HG03095 (cell line): Measurements from ENCODE around the gene OBSCN.
"Not testable (repeated sequence)": the region's sequence is repeated elsewhere in the genome, so short reads cannot be mapped to it uniquely, and the experiment has no call there.

Source experiments
- ATAC-seq: cut with Tn5 transposase; IDR thresholded peaks from one replicate; pipeline ENCODE4 v1.9.1; 2021; ENCODE audit warnings: moderate library complexity; ENCODE audit not compliant: unreplicated experiment

Gene OBSCN

DNA sequence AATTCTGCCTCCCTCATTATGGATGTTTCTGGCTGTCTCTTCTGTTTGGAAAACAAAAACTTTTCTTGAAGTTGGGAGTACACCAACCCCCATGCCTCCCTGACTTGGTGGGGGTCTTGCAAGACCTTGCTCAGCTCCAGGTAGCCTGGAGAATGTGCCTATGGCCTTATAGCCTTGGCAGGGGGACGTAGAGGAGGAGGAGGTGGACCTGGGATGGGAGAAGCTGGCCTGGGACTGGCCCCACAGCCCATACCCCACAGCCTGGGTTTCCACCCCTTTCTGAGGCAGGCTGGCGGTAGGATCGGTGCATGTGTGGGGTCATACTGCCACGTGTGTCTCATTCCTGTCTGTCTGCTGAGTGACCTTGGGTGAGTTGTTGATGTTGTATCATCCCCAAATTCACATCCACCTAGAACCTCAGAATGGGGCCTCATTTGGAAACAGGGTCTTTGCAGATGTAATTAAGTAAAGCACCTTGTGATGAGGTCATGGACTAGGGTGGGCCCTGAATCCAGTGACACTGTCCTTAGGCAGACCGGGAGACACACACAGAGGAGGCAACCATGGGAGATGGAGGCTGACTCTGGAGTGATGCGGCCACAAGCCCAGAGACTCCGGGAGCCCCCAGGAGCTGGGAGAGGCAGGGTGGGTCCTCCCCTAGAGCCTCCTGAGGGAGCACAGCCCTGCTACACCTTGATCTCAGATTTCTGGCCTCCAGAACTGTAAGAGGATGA is 18.5 kb downstream of the OBSCN start:
- ATAC-seq = no peak

DNA sequence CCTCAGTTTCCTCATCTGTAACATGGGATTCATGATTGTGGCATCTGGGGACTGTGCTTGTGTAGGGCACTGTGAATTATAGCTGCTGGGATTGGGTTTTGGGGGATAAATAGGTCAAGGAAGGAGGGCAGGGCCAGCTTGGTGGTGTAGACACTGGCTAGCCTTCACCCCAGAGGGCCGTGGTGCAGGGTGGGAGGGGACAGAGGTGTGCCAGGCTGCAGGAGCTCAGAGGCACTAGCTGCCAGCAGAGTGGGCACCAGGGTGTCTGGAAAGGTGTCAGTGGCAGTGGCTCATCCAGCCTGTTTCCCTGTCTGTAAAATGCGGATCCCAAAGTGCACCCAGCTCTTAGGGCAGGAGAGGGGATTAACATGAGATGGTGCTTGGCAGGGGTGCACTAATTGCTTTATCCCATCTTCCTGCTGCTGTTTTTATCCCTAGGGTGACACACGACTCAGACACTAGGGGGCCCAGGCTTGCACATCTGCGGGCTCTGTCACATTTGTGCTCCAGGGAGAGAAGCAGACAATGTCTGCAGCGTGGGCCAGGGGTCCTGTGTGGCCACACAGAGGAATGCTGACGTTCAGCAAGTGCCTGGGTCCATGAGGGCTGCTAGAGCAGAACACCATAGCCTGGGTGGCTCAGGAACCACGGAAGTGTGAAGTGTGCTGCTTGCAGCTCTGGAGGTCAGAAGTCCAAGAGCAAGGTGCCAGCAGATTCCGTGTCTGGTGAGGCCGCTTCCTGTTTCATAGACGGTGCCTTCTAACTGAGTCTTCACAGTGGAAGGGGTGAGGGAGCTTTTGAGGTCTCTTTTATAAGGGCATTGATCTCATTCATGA is 19.3 kb downstream of the OBSCN start:
- no peak for ATAC-seq

GRCh38 chr1:228228147-228228546 is 20.3 kb downstream of the OBSCN start:
- not testable (repeated sequence) for ATAC-seq

DNA sequence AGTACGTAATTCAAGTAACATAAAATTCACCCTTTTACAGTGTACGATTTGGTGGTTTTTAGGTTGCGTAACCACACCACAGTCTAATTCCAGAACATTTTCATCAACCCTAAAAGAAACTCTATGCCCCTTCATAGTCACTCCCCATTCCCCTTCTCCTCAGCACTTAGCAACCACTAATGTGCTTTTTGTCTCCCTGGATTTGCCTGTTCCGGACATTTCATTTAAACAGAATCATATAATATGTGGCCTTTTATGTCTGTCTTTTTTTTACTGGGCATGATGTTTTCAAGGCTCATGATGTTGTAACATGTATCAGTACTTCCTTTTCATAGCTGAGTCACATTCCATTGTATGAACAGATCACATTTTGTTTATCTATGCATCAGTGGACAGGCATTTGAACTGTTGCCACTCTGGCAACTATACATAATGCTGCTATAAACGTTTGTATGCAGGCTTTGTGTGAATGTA is 20.8 kb downstream of the OBSCN start:
- no peak for ATAC-seq

DNA sequence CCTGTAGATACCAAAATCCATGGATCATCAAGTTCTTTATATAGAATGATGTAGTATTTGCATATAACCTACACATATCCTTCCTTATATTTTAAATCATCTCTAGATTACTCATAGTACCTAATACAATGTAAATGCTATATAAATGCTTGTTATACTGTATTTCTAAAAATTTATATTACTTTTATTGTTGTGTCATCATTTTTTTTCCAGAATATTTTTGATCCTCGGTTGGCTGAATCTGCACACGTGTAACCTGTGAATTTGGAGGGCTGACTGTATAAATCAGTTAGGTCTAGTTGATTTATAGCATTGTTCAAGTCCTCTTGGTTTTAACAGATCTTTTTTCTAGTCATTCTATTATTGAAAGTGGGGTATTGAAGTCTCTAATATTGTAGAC is 23.3 kb downstream of the OBSCN start:
- no peak for ATAC-seq

- no peak for ATAC-seq
Measured at GRCh38 chr1:228233136-228233535, 25.3 kb downstream of the OBSCN start.

DNA sequence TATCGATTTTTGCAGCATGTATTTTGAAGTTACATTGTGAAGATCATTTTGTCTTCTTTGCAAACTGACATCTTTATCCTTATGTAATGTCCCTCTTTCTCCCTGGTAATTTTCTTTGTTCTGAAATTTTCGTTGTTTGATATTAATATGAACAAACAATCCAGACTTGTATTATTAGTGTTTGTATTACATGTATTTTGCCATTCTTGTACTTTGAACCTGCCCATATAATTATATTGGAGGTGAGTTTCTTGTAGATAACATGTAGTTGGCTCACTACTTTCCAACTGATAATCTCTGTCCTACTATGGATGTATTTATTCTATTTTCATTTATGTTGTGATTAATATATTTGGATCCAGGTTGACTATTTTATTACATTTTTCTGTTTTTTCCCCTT is 27.1 kb downstream of the OBSCN start:
- ATAC-seq = no peak

DNA sequence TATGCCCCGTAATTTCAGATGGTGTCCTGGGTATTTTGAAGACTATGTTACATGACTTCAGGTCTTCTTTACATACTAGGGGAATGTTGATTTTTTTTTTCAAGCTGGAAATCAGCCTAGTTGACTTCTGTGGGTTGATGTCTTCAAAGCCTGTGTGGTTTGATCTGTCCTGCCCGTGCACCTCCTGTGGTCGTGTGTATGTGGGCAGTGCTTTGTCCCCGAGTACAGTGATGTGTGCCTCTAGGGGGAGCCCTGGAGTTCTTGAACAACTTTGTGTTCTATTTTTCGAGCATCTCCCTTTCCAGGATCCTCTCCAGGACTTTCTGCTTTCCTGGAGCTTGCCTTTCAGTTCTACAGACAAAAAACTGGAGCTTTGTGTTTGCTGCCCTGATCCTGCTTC is 28.9 kb downstream of the OBSCN start:
- ATAC-seq = no peak

- ATAC-seq = no peak
Measured at GRCh38 chr1:228238007-228238406, 30.2 kb downstream of the OBSCN start.

- no peak for ATAC-seq
Measured at GRCh38 chr1:228238461-228238860, 30.6 kb downstream of the OBSCN start.

DNA sequence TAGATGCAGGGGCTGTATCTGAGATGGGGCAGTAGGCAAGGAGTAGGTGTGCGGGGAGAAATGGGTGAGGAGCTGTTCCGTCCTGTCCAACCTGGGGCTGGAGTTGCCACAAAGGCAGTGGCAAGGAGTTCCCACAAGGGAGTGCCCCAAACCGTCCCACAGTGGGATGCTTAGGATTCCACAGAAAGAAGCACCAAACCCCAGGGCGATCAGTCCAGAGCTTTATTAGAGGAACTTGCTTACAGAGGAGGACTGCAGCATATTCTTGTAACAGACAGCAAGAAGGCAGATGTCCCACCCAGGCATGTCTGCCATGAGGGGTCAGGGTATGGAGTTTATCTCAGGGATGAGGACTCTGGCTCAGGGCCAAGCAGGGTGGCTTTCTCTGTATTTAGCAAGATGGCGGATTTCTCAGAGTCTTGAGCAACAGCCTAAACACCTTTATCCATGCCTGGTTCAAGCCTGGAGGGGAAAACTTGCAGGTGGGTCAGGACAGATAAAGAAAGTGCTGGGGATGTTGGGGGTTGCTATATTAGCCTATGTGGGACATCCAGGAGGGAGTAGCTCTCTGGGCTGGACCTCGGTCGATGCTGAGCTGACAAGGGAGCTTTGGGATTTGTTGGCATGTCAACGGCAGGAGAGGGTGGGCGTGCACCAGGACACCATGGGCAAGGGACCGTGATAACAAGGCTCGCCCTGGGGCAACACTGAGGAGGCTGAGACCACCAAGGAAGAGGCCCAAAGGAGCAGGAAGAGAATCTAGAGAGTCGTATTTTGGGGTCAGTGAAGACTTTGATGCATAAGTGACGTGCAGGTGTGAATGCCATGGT is 32.8 kb downstream of the OBSCN start:
- no peak for ATAC-seq

DNA sequence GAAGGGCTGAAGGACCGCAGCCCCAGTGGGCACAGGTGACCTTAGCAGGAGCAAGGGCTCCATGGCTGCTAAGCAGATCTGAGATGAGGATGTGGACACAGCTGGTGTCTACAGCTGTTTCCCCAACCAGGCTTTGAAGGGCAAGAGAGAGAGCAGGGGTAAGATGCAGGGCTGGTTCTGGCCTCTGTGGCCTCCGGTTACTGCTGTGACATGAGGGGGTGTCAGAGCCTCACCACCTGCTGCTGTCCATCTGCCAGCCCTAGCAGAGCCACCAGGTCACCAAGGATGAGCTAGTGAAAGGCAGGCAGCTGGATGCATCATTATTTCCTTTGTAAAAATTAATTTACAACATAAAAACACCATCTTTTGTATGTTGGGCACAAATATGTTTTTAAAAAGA is 33.4 kb downstream of the OBSCN start:
- no peak for ATAC-seq

- no peak for ATAC-seq
Measured at GRCh38 chr1:228242409-228242808, 34.6 kb downstream of the OBSCN start.

DNA sequence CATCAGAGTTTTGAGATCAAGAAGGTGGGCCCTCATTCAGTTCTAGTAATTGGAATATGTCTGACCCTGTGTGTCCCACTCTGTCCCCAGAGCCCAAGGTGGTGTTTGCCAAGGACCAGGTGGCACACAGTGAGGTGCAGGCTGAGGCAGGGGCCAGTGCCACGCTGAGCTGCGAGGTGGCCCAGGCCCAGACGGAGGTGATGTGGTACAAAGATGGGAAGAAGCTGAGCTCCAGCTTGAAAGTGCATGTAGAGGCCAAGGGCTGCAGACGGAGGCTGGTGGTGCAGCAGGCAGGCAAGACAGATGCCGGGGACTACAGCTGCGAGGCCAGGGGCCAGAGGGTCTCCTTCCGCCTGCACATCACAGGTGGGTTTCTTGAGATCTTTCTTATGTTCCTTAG is 35.2 kb downstream of the OBSCN start:
- ATAC-seq = no peak

GRCh38 chr1:228243989-228244388 is 36.1 kb downstream of the OBSCN start:
- ATAC-seq = not testable (repeated sequence)

- no peak for ATAC-seq
Measured at GRCh38 chr1:228245111-228245510, 37.3 kb downstream of the OBSCN start.

DNA sequence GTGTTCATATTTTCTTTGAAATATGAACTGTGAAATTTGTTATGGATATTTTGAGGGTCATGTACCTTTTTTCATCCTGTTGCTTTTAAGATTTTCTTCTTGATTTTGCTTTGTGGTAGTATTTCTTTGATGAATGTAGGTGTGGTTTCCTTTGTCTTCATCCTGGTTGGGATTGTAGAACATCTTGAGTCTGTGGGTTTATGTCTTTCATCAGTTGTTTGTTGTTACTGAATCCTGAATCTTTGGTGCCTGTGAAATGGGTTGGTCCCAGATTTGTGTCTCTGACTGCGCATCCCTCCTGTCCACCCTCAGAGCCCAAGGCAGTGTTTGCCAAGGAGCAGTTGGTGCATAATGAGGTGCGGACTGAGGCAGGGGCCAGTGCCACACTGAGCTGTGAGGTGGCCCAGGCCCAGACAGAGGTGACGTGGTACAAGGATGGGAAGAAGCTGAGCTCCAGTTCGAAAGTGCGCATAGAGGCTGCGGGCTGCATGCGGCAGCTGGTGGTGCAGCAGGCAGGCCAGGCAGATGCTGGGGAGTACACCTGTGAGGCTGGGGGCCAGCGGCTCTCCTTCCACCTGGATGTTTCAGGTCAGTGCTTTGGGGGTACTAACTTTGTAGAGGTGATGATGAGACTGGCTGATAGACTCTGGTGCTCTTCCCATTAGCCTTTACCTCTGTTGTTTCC is 38.5 kb downstream of the OBSCN start:
- ATAC-seq = no peak

DNA sequence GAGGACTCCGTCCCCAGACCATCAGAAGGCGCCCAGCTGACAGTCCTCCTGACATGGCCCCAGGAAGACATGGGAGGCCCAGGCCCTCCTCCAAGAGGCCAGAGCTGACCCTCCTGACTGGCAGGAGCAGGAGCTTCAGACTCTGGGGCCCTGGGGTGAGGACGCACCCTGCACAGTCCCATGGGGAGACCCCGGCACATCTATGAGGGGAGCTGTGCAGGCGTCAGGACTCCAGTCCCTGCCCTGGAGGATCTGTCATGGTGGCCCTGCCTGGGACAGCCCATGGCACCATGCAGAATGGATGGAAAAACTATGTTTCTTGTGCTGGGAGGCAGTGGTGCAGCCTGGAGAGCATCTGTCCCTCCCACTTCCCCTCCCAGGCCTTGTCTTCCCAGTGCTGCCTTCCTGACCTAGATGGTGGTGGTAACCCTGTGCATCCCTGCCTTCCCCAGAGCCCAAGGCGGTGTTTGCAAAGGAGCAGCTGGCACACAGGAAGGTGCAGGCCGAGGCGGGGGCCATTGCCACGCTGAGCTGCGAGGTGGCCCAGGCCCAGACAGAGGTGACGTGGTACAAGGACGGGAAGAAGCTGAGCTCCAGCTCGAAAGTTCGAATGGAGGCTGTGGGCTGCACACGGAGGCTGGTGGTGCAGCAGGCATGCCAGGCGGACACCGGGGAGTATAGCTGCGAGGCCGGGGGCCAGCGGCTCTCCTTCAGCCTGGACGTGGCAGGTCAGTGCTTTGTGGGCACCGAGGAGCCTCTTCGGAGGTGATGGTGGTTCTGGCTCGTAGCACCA is 41.9 kb downstream of the OBSCN start:
- no peak for ATAC-seq

GRCh38 chr1:228252476-228252875 is 44.6 kb downstream of the OBSCN start:
- ATAC-seq = not testable (repeated sequence)
